ENCODE measurements around the gene ARMC8. TPM values are rescaled to one million over a fixed set of nuclear protein-coding genes. Genes with fewer than 3 reads are reported as not detected.

The ARMC8 gene
- total RNA-seq, 1 experiment from 2014 or later: 32.4 TPM

GRCh38 chr3:138310494-138310893, 123.4 kb downstream of the ARMC8 start:
- Histone ChIP-seq H2AFZ (no peak overlapping the region), H3K27ac (no peak overlapping the region), H3F3A (ENCODE audit: insufficient read depth, low read depth) (no peaks in the 10 kb centered on the region), H3K9me3 (ENCODE audit: insufficient read depth, low read depth) (peaks cover 11% of the 10 kb centered on the region; the same call in 1 of the 2 replicates), H3K4me3 (no peak overlapping the region), H3K36me3 (ENCODE audit: low read depth) (no peaks in the 10 kb centered on the region), H3K27me3 (ENCODE audit: insufficient read depth, low read depth) (peaks cover 24% of the 10 kb centered on the region), H4K20me1 (ENCODE audit: insufficient read depth) (no peaks in the 10 kb centered on the region), H3K4me2 (no peak overlapping the region), H3K79me2 (ENCODE audit: low read depth) (no peaks in the 10 kb centered on the region), H3K4me1 (replicated peaks; ENCODE audit: insufficient read depth) (no peaks in the 10 kb centered on the region), H3K9me2 (ENCODE audit: insufficient read depth) (no peaks in the 10 kb centered on the region)
- no peak for DNase-seq
- CTCF ChIA-PET: no interaction called here
- no TSS peak for BruUV-seq (replicated peaks)
- TF ChIP-seq EZH2 (IDR thresholded peaks at IDR 0.05; ENCODE audit: low read depth): no peak
- TF ChIP-seq, protein P1, sequence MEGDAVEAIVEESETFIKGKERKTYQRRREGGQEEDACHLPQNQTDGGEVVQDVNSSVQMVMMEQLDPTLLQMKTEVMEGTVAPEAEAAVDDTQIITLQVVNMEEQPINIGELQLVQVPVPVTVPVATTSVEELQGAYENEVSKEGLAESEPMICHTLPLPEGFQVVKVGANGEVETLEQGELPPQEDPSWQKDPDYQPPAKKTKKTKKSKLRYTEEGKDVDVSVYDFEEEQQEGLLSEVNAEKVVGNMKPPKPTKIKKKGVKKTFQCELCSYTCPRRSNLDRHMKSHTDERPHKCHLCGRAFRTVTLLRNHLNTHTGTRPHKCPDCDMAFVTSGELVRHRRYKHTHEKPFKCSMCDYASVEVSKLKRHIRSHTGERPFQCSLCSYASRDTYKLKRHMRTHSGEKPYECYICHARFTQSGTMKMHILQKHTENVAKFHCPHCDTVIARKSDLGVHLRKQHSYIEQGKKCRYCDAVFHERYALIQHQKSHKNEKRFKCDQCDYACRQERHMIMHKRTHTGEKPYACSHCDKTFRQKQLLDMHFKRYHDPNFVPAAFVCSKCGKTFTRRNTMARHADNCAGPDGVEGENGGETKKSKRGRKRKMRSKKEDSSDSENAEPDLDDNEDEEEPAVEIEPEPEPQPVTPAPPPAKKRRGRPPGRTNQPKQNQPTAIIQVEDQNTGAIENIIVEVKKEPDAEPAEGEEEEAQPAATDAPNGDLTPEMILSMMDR (conservative IDR thresholded peaks at IDR 0.05): no peak
- POLR2A ChIA-PET (ENCODE audit: unreplicated experiment): no interaction called here
- intact Hi-C loops (cut with micrococcal nuclease; ENCODE audit: unreplicated experiment): no loop called here

GRCh38 chr3:138314751-138315150, 127.7 kb downstream of the ARMC8 start:
- no peaks in the 10 kb centered on the region for H3F3A ChIP-seq (ENCODE audit: insufficient read depth, low read depth)
- no peaks in the 10 kb centered on the region for H3K4me1 ChIP-seq (replicated peaks; ENCODE audit: insufficient read depth)
- no peak overlapping the region for H3K4me2 ChIP-seq
- no peak for TF ChIP-seq EZH2 (IDR thresholded peaks at IDR 0.05; ENCODE audit: low read depth)
- TF ChIP-seq, protein P1 (conservative IDR thresholded peaks at IDR 0.05): no peak
- intact Hi-C loops (cut with micrococcal nuclease; ENCODE audit: unreplicated experiment): no loop called here
- no peak overlapping the region for H2AFZ ChIP-seq
- DNase-seq: no peak
- no peak overlapping the region for H3K4me3 ChIP-seq
- no peaks in the 10 kb centered on the region for H3K9me2 ChIP-seq (ENCODE audit: insufficient read depth)
- H3K27me3 ChIP-seq (ENCODE audit: insufficient read depth, low read depth): peaks cover 24% of the 10 kb centered on the region
- CTCF ChIA-PET: no interaction called here
- no peaks in the 10 kb centered on the region for H3K36me3 ChIP-seq (ENCODE audit: low read depth)
- no peak overlapping the region for H3K27ac ChIP-seq
- H4K20me1 ChIP-seq (ENCODE audit: insufficient read depth): no peaks in the 10 kb centered on the region
- no peaks in the 10 kb centered on the region for H3K79me2 ChIP-seq (ENCODE audit: low read depth)
- no TSS peak for BruUV-seq (replicated peaks)
- H3K9me3 ChIP-seq (ENCODE audit: insufficient read depth, low read depth): no peaks in the 10 kb centered on the region
- POLR2A ChIA-PET (ENCODE audit: unreplicated experiment): no interaction called here

DNA sequence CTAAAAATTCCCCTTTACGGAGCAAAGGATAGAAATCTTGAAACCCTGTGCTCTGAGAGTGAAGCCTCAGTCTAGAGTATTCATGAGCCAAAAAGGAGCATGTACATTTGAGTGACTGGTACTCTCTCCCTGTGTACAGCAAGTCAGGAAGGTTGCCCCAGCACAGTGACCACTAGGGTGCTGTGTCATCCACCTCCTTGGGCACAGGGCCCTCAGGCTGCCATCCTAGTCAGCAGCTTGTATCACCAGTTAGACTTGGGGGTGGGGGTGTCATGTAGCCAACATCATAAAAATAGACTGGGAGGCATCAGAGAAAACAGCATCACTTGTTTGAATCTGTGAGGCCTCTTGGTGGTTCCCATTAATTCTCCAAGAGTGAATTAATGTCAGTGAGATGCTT, 130.6 kb downstream of the ARMC8 start:
- no peaks in the 10 kb centered on the region for H3K9me2 ChIP-seq (ENCODE audit: insufficient read depth)

More for the DNA sequence above, 130.6 kb downstream of the ARMC8 start:
- Histone ChIP-seq H3K4me3 (no peak overlapping the region), H3K27ac (no peak overlapping the region), H3K36me3 (ENCODE audit: low read depth) (no peaks in the 10 kb centered on the region), H3K4me1 (replicated peaks; ENCODE audit: insufficient read depth) (no peaks in the 10 kb centered on the region), H3K79me2 (ENCODE audit: low read depth) (no peaks in the 10 kb centered on the region), H3K4me2 (no peak overlapping the region), H3K9me3 (ENCODE audit: insufficient read depth, low read depth) (no peaks in the 10 kb centered on the region), H3F3A (ENCODE audit: insufficient read depth, low read depth) (no peaks in the 10 kb centered on the region), H2AFZ (no peak overlapping the region), H3K27me3 (ENCODE audit: insufficient read depth, low read depth) (no peaks in the 10 kb centered on the region), H4K20me1 (ENCODE audit: insufficient read depth) (no peaks in the 10 kb centered on the region)
- DNase-seq: no peak
- TF ChIP-seq, protein P1 (conservative IDR thresholded peaks at IDR 0.05): no peak
- TF ChIP-seq EZH2 (IDR thresholded peaks at IDR 0.05; ENCODE audit: low read depth): no peak
- intact Hi-C loops (cut with micrococcal nuclease; ENCODE audit: unreplicated experiment): no loop called here
- CTCF ChIA-PET: no interaction called here
- POLR2A ChIA-PET (ENCODE audit: unreplicated experiment): no interaction called here
- BruUV-seq (replicated peaks): no TSS peak

Data from PC-9 (cell line).